NK-92 (cell line): ENCODE results near the gene WASL.
"Not testable (repeated sequence)": the region's sequence is repeated elsewhere in the genome, so short reads cannot be mapped to it uniquely, and the experiment has no call there.

Source experiments
- DNase-seq: peaks from one replicate; lab custom pipeline; 2025; ENCODE audit not compliant: unreplicated experiment; lab: John Stamatoyannopoulos, UW

Gene WASL

DNA sequence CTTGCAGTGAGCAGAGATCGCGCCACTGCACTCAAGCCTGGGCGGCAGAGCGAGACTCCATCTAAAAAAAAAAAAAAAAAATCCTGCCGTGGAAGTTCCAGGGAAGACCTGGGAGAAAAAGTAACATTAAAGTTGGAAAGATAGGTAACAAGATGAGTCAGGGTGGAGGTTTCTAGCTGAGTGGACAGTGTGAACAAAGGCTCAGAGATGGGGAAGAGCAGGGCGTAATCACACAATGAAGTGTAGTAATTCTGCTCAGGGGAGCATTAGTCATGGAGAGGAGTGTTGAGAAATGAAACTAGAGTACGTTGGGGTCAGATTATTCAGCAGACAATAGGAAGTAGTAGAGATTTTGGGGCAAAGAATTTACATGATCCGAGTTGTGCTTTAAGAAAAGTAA, 21.6 kb upstream of the WASL start:
- DNase-seq = no peak

DNA sequence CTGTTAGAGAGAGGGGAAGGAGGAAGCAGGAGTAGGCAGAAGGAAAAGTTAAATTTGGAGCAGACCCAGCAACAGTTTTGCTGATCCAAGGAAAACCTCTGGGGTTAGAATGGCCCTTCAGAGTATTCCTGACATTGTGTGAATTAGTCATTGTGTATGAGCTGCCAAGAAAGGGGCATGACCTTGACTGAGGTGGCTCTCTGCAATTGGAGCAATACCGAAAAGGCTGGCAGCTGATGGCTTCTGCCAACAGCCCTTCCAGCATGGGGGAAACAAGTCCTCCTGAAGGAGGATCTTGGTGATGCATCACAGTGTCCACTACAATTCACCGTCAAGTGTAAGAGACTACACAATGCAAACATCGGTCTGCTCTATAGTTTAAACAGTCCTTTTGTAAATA, 20.6 kb upstream of the WASL start:
- no peak for DNase-seq

DNA sequence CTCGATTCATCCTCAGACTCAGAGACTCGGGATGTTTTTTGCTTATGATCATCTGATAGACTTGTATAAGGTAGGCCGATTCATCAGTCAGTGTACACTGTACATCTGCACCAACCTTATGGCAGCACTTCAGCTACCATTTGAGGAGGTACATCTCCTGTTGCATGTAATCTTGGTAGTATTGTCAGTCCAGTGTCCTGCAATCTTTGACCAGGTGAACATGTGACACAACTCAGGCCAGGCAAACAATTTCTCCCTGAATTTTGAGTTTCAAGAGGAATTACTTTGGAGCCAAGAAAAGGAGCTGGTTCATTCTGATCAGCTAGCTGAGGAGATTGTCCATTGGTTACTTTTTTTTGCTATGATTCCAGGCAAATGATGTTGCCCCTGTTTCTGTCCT, 19.7 kb upstream of the WASL start:
- no peak for DNase-seq

DNA sequence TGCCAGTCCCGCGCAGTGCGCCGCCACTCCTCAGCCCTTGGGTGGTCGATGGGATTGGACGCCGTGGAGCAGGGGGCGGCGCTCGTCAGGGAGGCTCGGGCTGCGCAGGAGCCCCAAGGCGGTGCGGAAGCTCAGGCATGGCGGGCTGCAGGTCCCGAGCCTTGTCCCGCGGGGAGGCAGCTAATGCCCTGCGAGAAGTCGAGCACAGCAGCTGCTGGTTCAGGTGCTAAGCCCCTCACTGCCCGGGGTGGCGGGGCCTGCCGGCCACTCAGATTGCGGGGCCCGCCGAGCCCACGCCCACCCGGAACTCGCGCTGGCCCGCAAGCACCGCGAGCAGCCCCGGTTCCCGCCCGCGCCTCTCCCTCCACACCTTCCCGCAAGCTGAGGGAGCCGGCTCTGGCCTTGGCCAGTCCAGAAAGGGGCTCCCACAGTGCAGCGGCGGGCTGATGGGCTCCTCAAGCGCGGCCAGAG, 14.4 kb upstream of the WASL start:
- no peak for DNase-seq

DNA sequence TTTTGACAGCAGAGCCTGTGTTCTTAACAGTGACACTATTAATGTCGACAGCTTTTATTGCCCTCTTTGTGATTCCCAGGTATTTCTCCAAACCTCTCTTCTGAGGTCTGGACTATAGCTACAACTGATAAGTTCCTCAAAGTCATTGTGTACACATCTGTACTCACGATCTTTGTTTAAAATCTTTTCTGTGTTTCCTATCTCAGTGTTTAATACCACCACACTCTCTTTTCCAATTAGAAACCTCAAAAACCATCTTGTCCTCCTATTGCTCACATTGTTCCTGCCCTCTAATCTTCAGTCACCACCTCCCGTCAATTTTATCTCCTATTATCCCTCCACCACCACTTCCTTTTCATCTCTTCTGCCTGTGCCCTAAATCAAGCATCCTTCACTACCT, 12.9 kb upstream of the WASL start:
- DNase-seq = no peak

DNA sequence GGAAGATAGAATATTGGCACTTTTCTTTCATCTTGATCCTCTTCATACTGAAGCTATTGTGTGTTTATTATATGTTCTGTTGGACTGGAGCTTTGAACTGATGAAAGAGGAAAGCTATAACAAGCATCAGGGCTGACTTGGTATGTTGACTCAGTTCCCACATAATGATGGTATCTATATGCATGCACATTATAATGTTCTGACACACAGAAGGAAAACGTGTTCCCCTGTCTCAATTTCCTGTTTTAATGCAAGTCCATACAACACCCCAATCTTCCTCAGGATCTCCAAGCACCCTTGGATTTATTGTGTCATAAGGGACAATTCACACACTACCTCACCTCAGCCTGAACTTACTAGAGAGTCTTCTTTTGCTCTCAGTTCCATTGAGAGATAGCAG, 8.3 kb upstream of the WASL start:
- no peak for DNase-seq

DNA sequence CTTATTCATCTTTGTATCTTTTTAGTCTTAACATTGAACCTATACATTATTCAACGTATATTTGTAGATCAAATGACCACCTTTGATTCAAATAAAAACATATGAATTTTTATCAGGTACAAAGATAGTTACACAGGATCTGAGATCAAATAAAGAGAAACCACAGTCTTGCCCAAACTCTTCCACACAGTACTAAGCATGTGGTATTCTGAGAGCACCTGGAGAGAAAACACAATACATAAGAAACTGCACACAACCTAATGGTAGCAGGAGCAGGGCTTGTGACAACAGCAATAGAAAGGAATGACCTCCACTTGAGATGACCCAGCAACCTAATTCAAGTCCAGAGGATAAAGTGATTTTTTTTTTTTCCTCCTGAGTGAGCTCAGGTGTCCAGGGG, 6.5 kb upstream of the WASL start:
- DNase-seq = no peak

DNA sequence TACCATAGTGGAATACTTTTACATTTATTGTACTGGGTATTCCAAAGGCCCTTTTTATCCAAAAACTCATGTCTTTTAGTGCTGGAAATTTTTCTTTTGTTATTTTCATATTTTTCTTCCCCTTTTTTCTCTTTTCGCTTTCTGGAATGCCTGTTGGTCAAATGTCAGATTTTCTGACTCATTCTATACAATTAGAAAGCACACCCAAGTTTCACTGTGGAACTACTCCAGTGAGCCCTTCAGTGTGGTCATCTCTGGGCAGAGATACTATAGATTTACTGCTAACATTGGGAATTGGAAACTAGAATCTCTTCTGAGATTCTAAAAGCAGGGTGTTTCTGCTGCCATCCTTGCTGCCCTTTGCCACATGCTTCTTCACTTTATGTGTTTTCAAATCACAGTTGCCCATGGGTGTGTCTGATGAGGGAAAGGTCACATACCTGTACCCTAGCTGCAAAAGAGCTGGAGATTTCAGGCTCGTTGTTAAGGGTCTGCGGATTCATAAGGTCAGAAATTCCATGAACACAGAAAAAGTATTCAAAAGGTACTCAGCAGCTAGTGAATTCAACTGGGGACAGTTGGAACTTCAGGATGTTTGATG, 5.6 kb upstream of the WASL start:
- DNase-seq = no peak

DNA sequence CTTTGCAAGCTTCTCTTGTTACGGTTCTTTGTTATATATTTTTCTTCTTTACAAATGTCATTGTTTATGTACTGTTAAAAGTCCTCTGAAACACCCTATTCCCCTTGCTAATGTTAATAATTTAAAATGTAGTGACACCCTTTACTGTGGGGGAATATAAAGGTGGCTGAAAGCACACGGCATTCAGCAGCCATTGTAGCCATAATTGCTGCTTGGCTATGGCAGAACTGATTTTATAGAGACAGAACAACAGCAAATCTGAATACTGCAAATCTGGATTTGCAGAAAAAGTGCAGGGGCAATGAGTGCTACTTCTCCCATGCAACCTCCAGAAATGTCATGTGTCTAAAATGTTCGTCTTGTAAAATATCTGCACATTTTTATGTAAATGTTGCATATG, 3.7 kb upstream of the WASL start:
- DNase-seq = no peak

DNA sequence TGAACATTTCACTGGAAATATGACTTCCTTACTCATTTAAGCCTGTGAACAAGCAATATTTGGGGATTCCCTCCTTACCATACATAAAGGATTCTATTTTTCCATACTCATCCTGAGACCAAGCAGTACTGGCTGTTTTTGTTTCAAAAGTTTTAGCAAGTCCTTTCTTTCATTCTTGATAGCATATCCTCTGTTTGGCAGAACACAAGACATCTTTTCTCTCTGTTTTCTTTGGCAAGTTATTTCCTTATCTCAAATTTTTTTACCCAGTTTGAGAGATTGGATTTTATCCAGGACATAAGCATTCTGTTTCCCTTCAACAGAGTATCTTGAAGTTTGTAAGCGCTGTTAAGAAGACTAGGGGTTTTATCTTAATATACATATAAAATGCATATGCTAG, 3.0 kb upstream of the WASL start:
- no peak for DNase-seq

DNA sequence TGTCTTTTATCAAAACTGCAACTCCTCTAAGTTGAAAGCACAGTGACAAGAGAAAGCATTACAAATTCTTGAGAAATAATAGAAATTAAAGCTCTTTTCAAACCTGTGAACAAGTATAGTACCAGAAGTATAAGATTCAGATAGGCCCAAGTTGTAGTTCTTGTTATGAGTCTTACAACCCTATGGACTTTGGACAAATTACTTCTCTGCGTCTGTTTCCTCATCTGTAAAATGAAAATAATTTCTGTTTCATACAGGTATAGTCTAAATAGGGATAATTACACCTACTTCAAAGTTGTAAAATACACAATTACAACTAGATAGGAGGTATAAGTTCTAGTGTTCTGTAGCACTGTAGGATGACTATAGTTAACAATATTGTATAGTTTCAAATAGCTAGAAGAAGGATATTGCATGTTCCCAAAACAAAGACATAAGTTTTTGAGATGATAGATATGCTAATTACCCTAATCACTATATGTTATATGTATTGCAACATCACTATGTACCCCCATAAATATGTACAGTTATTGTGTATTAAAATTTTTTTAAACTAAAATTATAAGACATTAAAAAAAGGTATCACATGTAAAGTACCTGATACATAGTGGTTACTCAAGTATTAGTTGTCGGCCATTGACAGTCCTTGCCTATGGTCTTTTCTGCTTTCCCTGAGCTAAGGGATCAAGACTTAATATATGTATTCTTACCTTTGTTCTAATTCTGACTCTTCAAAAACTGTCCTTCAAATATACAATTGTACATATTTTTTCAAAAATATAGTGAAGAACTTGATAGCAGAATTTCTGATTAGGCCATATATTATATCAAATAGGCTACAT, 1.8 kb upstream of the WASL start:
- DNase-seq = no peak

DNA sequence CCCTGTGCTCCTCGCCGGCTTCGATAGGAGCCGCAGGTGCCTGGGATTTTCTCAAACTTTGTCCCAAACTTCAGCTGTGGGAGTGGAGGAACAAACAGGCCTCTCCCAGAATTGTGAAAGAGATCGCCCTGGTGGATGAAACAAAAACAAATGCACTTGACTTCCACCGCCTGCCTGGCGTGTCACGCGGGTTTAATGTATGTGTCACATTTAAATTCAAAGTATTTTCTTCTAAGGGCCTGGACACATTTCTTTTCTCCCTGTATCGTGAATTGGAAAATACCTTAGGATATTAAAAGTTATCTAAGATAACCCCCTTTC, 694 bp upstream of the WASL start:
- no peak for DNase-seq

DNA sequence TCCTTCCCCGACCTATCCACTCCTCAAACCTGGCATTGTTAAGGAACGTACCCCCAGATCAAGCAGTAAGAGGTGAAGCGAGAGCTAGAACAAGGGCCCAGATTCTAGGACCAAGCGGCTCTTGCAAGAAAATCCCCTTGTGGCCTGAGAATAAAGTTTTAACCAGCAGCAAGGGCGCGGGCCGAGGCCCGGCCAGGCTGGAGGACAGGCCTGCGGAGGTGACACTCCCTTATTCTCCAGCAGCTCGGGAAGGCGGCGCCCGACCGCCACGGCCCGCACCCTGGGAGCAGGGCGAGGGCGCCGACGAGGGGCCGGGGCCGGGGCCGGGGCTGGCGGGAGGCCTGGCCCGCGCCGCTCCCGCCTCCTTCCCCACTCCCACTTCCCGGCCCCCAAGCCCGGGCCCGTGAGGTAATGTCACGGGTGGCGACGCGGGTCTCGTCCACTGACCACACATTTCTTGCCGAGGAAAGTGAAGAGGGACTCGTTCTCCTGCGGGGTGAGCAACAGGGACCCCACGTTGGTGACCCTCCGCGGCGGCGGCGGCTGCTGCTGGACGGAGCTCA, 551 bp downstream of the WASL start:
- no peak for DNase-seq

DNA sequence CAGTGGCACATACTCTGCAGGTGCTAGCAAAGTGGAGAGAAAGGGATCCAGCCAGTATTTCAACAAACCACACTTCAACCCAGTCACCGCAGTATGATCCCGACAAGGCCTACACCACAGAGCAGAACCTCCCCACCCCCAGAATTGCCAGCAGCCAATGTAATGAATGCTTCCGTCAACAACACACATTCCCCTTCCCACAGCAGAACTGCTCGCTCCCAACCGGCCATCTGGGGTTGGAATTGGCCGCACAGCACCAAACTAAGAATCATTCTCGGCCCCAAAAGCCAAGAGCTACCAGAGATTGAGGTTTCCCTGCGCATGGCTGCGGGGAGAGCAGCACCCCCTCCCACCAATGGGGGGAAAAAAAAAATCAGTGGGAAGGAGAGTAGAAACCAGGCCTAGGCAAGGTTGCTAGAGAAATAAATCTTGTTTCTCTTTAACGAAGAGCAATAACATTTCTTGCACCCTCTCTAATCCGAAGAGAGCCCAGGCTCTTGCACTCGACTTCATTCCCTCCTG, 1.1 kb downstream of the WASL start:
- no peak for DNase-seq

DNA sequence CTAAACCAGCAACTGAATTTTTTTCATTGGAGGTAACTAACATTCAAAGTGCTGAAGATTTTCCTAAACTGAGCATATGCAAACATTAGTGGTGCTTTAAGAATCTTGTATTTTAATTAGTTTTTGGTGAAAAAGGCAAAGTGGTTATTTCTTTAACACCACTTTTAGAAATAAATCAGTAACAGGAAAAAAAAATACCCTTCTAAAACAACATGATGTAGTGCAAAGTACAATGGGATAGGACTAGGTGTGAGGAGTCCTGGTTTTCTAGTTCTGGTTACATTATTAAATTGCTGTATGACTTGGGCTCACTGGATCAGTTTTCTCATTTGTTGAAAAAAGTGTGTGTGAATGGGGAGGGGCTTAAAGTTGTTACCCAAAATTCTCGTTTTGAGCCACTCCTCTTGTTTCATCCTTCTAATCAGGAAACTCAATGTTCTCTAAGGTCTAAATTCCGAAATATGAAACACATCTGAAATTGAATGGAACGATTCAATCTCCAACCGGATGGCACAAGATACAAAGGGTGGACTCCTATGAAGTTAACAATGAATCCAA, 1.8 kb downstream of the WASL start:
- no peak for DNase-seq

DNA sequence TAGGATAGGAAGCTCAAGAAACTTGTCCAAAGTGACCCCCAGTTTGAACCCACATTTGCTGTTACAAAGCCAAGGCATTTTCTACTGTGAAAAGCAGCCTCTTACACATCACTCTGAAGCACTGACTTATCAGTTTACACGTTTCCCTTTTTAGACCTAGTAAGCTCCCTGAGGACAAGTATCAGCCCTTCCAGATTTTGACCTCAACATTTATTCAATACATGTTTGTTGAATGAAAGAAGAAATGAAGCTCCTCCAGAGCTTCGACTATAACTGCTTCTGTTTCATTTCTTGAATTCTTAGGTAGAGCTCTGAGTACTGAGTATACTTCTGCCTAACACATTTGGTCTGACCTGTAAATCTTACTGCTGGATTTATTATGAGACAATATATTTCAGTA, 2.7 kb downstream of the WASL start:
- DNase-seq = no peak

DNA sequence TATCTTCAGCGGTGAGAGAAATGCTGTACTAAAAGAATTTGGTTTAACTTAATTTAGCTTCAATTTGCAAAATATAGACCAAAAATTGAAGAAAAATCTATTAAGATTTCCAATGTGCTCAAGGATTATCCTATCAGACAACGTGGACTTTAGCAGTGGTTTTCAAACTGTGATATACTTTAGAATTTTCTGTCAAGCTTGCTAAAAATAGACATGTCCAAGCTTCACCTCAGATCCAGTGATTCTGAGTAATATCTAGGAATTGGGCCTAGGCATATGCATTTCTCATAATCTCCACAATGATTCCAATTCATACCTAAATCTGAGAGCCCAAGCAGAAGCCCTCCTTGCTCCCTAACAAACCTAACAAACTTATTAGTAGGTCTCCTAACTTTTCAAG, 3.4 kb downstream of the WASL start:
- DNase-seq = no peak

DNA sequence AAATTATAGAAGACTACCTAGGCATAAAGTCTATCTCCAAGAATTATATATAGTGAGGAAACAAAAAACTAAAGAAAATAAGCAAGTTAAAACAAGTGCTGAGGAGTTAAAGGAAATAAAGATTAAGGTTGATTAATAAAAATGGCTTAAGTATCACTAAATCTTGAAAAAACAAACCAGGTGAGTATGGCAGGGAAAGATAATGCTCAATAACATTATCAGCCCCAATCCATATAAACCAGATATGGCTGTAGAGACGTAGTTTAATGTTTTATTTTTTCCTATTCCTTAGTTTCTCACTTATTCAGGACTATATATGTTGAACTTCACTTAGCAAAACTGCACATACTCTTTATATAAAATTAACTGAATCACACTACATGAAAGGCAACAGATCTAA, 4.4 kb downstream of the WASL start:
- DNase-seq = no peak

DNA sequence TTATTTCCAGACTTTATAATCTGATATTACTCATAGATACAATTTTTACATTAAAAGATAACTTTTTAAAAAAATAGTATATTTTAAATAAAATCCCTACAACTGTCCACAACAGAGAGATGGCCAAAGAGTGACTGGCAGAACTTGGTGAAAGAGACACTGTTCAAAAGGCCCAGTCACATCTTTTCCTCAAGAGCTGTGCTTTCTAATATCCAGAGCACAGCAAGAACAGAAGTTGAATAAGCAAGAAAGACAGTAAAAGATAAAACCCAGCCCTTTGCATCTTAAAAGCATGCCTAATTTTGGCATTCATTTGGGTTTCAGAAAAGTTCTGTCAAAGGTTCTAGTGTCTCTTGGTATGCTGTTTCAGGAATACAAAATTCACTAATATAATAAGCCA, 6.9 kb downstream of the WASL start:
- no peak for DNase-seq

DNA sequence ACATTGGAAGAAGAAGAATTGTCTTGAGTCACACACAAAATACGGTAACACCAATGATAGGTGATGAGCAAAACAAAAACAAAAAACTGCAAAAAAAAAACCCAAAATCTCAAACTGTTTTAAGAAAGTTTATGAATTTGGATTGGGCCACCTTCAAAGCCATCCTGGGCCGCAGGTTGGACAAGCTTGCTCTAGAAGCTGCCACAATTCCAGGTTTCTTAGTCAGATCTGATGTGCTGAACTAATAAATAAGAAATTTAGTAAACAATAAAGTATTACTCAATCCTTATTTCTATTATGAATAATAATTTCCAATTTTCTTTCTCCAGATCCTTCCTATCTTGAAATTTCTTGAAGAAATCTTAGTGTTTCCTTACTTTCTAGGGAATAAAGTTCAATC, 10.0 kb downstream of the WASL start:
- no peak for DNase-seq

DNA sequence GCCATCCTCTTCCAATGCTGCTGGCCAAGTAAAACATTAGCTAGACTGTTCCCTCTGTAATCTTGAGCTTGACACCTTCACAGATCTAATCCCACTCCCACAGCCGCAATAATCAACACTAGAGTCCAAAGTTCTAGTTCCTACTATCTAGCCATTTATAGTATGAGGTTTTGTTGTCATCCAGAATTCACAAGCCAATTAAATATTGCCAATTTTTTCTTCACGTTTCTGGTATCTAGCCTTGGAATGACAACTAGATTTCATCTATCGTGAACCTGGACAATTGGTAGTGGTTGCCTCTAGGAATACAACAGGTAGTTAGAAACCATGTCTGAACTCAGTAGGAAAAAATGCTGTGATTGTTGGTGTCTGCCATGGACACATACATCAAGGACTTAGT, 10.4 kb downstream of the WASL start:
- DNase-seq = no peak

DNA sequence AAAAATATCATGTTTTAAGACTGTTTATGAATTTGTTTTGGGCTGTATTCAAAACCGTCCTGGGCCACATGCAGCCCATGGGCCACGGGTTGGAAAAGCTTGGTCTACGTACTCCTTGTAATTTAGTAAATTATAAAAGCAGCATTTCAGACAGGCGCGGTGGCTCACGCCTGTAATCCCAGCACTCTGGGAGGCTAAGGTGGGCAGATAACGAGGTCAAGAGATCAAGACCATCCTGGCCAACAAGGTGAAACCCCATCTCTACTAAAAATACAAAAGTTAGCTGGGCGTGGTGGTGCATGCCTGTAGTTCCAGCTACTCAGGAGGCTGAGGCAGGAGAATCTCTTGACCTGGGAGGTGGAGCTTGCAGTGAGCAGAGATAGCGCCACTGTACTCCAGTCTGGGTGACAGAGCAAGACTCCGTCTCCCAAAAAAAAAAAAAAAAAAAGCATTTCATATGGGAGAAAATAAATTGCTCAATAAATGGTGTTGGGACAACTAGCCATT, 11.6 kb downstream of the WASL start:
- DNase-seq = not testable (repeated sequence)
